Calu3 (cell line): ENCODE results near the gene CIAPIN1. TPM values are rescaled to one million over a fixed set of nuclear protein-coding genes. Genes with fewer than 3 reads are reported as not detected.

Experiments
- BruUV-seq: library from RNA; stranded (reverse); fragments of 400-500 nt; replicated peaks from 2 replicates; lab custom pipeline; 2021; lab: Mats Ljungman, UMichigan
- CTCF ChIA-PET: fragments of 300-600 bp; sonication (Branson Sonifier 250); formaldehyde crosslinking; loops from one replicate; lab custom pipeline; 2022; ENCODE audit warnings: antibody characterized with exemption; lab: Charles Lee
- DNase-seq: peaks from one replicate; pipeline ENCODE4 v3.0.0; 2022
- H3K27ac Mint-ChIP-seq: one replicate; pipeline ENCODE4 v1.8.0; 2022; ENCODE audit warnings: mixed read lengths; ENCODE audit not compliant: unreplicated experiment
- H3K27me3 Mint-ChIP-seq: one replicate; pipeline ENCODE4 v1.8.0; 2022; ENCODE audit warnings: mixed read lengths; ENCODE audit not compliant: unreplicated experiment
- H3K36me3 Mint-ChIP-seq: one replicate; pipeline ENCODE4 v1.8.0; 2022; ENCODE audit warnings: mild to moderate bottlenecking, moderate library complexity, mixed read lengths; ENCODE audit not compliant: insufficient read depth, unreplicated experiment
- H3K4me1 Mint-ChIP-seq: one replicate; pipeline ENCODE4 v1.8.0; 2022; ENCODE audit warnings: mild to moderate bottlenecking, low read depth, mixed read lengths; ENCODE audit not compliant: unreplicated experiment
- H3K4me3 Mint-ChIP-seq: one replicate; pipeline ENCODE4 v1.8.0; 2022; ENCODE audit warnings: mild to moderate bottlenecking, low read depth, moderate library complexity, mixed read lengths; ENCODE audit not compliant: unreplicated experiment
- H3K9me3 Mint-ChIP-seq: one replicate; pipeline ENCODE4 v1.8.0; 2022; ENCODE audit warnings: low read depth, mixed read lengths; ENCODE audit not compliant: unreplicated experiment
- CTCF ChIP-seq: fragments of 200-600 bp; IDR thresholded peaks from one replicate; pipeline ENCODE4 v1.8.0; 2022; ENCODE audit warnings: antibody characterized with exemption; ENCODE audit not compliant: unreplicated experiment
- intact Hi-C: fragments of 100-400 bp; cut with micrococcal nuclease; formaldehyde crosslinking; loops from one replicate; pipeline ENCODE4 v1.10.0; 2022; ENCODE audit not compliant: unreplicated experiment
- total RNA-seq: library from RNA; stranded (reverse); gene quantifications from 2 replicates; pipeline ENCODE4 v1.2.3, GENCODE V29; 2022

The CIAPIN1 gene
- total RNA-seq, 1 experiment from 2014 or later, result 77.2 TPM

- TF ChIP-seq CTCF, result no peak
- H3K4me1 Mint-ChIP-seq, result peaks cover 27% of the 10 kb centered on the region
- H3K27ac Mint-ChIP-seq, result peak overlapping the region; percentile 24
- intact Hi-C loops, result no loop called here
- no TSS peak for BruUV-seq
- H3K27me3 Mint-ChIP-seq, result no peaks in the 10 kb centered on the region
- CTCF ChIA-PET, result no interaction called here
- DNase-seq, result no peak
- no peaks in the 10 kb centered on the region for H3K9me3 Mint-ChIP-seq
- peaks cover 8% of the 10 kb centered on the region for H3K36me3 Mint-ChIP-seq
- H3K4me3 Mint-ChIP-seq, result no peak overlapping the region
Measured at GRCh38 chr16:57477531-57478202, 30.5 kb upstream of the CIAPIN1 start.

GRCh38 chr16:57476546-57477410 lies 29.6 kb upstream of the CIAPIN1 start:
- TF ChIP-seq CTCF, result no peak
- CTCF ChIA-PET, result no interaction called here
- no peak for DNase-seq
- Mint-ChIP-seq H3K36me3 (peaks cover 17% of the 10 kb centered on the region), H3K27ac (peak overlapping the region; percentile 24), H3K9me3 (no peaks in the 10 kb centered on the region), H3K4me1 (peaks cover 35% of the 10 kb centered on the region), H3K4me3 (no peak overlapping the region), H3K27me3 (no peaks in the 10 kb centered on the region)
- intact Hi-C loops, result no loop called here
- BruUV-seq, result no TSS peak

- Mint-ChIP-seq H3K27me3 (no peaks in the 10 kb centered on the region), H3K36me3 (peaks cover 18% of the 10 kb centered on the region), H3K4me1 (peaks cover 35% of the 10 kb centered on the region), H3K4me3 (no peak overlapping the region), H3K9me3 (no peaks in the 10 kb centered on the region), H3K27ac (no peak overlapping the region)
- CTCF ChIA-PET, result interaction anchor here (0.6 kb wide), 1 partner anchor 36 kb away, joined by 4 read pairs; no protein-coding TSS in a partner anchor
- TF ChIP-seq CTCF, result peak; percentile 26
- no TSS peak for BruUV-seq
- peak; percentile 43 for DNase-seq
- intact Hi-C loops, result no loop called here
Measured at GRCh38 chr16:57475711-57476339, 28.6 kb upstream of the CIAPIN1 start.
